CD14-positive monocyte (primary cell): ENCODE results near the gene LUC7L2. TPM values are rescaled to one million over a fixed set of nuclear protein-coding genes. Genes with fewer than 3 reads are reported as not detected.
"Not testable (repeated sequence)": the region's sequence is repeated elsewhere in the genome, so short reads cannot be mapped to it uniquely, and the experiment has no call there.

Experiments used
- DNase-seq, 3 donors: peaks; one replicate each; pipeline ENCODE4 v3.0.0-alpha.2; 2011 to 2022
- H2AFZ ChIP-seq: 2 replicates; pipeline ENCODE4 v1.6.0; 2012; ENCODE audit warnings: mild to moderate bottlenecking, low read depth, low read length, inconsistent platforms; ENCODE audit not compliant: insufficient read depth, poor library complexity, severe bottlenecking
- H3K27ac ChIP-seq, 2 donors: 1 replicate in 1 of 2; 2 replicates in 1 of 2; pipeline ENCODE4 v1.5.1; 2012 to 2013; ENCODE audit warnings: low read length in 2 of 2, control low read depth in 1 of 2, inconsistent platforms in 1 of 2, low read depth in 1 of 2, mild to moderate bottlenecking in 1 of 2
- H3K27me3 ChIP-seq, 2 donors: one replicate each; pipeline versions ENCODE4 v1.6.0 to v1.6.1; 2011 to 2013; ENCODE audit warnings: low read length in 2 of 2; ENCODE audit not compliant: control insufficient read depth in 2 of 2, insufficient read depth in 2 of 2
- H3K36me3 ChIP-seq, 2 donors: replicated peaks in 1 of 2; 1 replicate in 1 of 2; 2 replicates in 1 of 2; pipeline versions ENCODE4 v1.5.1 to v1.6.1; 2012 to 2013; ENCODE audit warnings: low read length in 2 of 2, control low read depth in 1 of 2, inconsistent platforms in 1 of 2, mild to moderate bottlenecking in 1 of 2; ENCODE audit not compliant: insufficient read depth in 2 of 2, control insufficient read depth in 1 of 2
- H3K4me1 ChIP-seq, 2 donors: 1 replicate in 1 of 2; 2 replicates in 1 of 2; pipeline versions ENCODE4 v1.5.1 to v1.6.1; 2012 to 2013; ENCODE audit warnings: low read length in 2 of 2, control low read depth in 1 of 2, inconsistent platforms in 1 of 2, mild to moderate bottlenecking in 1 of 2, moderate library complexity in 1 of 2; ENCODE audit not compliant: insufficient read depth in 2 of 2, control insufficient read depth in 1 of 2
- H3K4me2 ChIP-seq: replicated peaks from 2 replicates; pipeline ENCODE3; 2012; ENCODE audit warnings: low read length, moderate library complexity, mild to moderate bottlenecking; ENCODE audit not compliant: poor library complexity, severe bottlenecking; ENCODE audit errors: extremely low read depth
- H3K4me3 ChIP-seq, 3 experiments: fragments of 200-600 bp in 1 of 3; sonication (generic) in 1 of 3; replicated peaks in 1 of 3; 1 replicate in 2 of 3; 2 replicates in 1 of 3; pipeline ENCODE4 v1.5.1; 2011 to 2013; ENCODE audit warnings: low read length in 3 of 3, mild to moderate bottlenecking in 3 of 3, control low read depth in 2 of 3, low read depth in 2 of 3, inconsistent platforms in 1 of 3, moderate library complexity in 1 of 3
- H3K79me2 ChIP-seq: 2 replicates; pipeline ENCODE4 v1.6.0; 2012; ENCODE audit warnings: mild to moderate bottlenecking, control low read depth, inconsistent platforms, low read length, moderate library complexity; ENCODE audit not compliant: insufficient read depth
- H3K9ac ChIP-seq: 2 replicates; pipeline ENCODE4 v1.6.0; 2017; ENCODE audit warnings: low read length, mild to moderate bottlenecking; ENCODE audit not compliant: insufficient read depth, poor library complexity, severe bottlenecking
- H3K9me3 ChIP-seq, 2 donors: replicated peaks in 1 of 2; 1 replicate in 1 of 2; 2 replicates in 1 of 2; pipeline versions ENCODE4 v1.5.1 to v1.6.1; 2012 to 2013; ENCODE audit warnings: low read length in 2 of 2, control low read depth in 1 of 2; ENCODE audit not compliant: control insufficient read depth in 1 of 2, insufficient read depth in 1 of 2
- H4K20me1 ChIP-seq: 2 replicates; pipeline ENCODE4 v1.6.0; 2012; ENCODE audit warnings: mild to moderate bottlenecking, low read length, control low read depth, moderate library complexity; ENCODE audit not compliant: insufficient read depth
- H3K27ac Mint-ChIP-seq, 7 donors: one replicate each; pipeline ENCODE4 v1.8.0; 2020; ENCODE audit warnings: mild to moderate bottlenecking in 7 of 7, mixed read lengths in 7 of 7, moderate library complexity in 6 of 7, inconsistent platforms in 2 of 7
- H3K27me3 Mint-ChIP-seq, 3 donors: one replicate each; pipeline ENCODE4 v1.8.0; 2021 to 2022; ENCODE audit warnings: low read depth in 3 of 3, mild to moderate bottlenecking in 3 of 3, mixed read lengths in 3 of 3, moderate library complexity in 3 of 3, inconsistent platforms in 1 of 3
- H3K36me3 Mint-ChIP-seq, 2 donors: one replicate each; pipeline ENCODE4 v1.8.0; 2020; ENCODE audit warnings: mixed read lengths in 2 of 2, inconsistent platforms in 1 of 2, mild to moderate bottlenecking in 1 of 2
- H3K4me1 Mint-ChIP-seq: one replicate; pipeline ENCODE4 v1.8.0; 2020; ENCODE audit warnings: mild to moderate bottlenecking, mixed read lengths
- H3K4me3 Mint-ChIP-seq, 2 donors: one replicate each; pipeline ENCODE4 v1.8.0; 2020; ENCODE audit warnings: mild to moderate bottlenecking in 2 of 2, mixed read lengths in 2 of 2, moderate library complexity in 1 of 2
- H3K9me3 Mint-ChIP-seq, 7 donors: one replicate each; pipeline ENCODE4 v1.8.0; 2020 to 2022; ENCODE audit warnings: mixed read lengths in 7 of 7, mild to moderate bottlenecking in 6 of 7, moderate library complexity in 6 of 7, inconsistent platforms in 2 of 7
- WGBS: methylation state at CpG from one replicate; pipeline ENCODE4 v1.1.5; 2013; ENCODE audit warnings: missing lambda C conversion rate; ENCODE audit not compliant: insufficient coverage; 5-methylcytosine and 5-hydroxymethylcytosine counted together
- intact Hi-C, 2 donors: fragments of 100-400 bp; cut with micrococcal nuclease; formaldehyde crosslinking; loops; one replicate each; pipeline versions ENCODE4 v1.15.0 to v1.15.1; 2023
- polyA plus RNA-seq, 3 donors: library from polyadenylated mRNA; depleted of rRNA in 1 of 3; unstranded in 2 of 3; stranded (reverse) in 1 of 3; fragments of 300-500 nt in 2 of 3; fragments of >200 nt in 1 of 3; fragmentation: Illumina TruSeq in 2 of 3; gene quantifications; 1 replicate in 2 of 3; 2 replicates in 1 of 3; pipeline ENCODE4 v1.2.3, GENCODE V29; 2012 to 2021
- TF ChIP-seq, protein P1 (sequence below): fragments of 200-600 bp; IDR thresholded peaks from one replicate; pipeline ENCODE4 v1.8.0; 2022; ENCODE audit warnings: antibody characterized with exemption, mild to moderate bottlenecking

The LUC7L2 gene
- polyA plus RNA-seq, 3 donors, result 24.7 to 54.5 (median 26.8) TPM

GRCh38 chr7:139423091-139423490 is 63.4 kb downstream of the LUC7L2 start:
- Mint-ChIP-seq H3K36me3 (peaks cover 46 to 80% of the 10 kb centered on the region in 2 donors), H3K4me1 (no peaks in the 10 kb centered on the region)
- TF ChIP-seq, protein P1, sequence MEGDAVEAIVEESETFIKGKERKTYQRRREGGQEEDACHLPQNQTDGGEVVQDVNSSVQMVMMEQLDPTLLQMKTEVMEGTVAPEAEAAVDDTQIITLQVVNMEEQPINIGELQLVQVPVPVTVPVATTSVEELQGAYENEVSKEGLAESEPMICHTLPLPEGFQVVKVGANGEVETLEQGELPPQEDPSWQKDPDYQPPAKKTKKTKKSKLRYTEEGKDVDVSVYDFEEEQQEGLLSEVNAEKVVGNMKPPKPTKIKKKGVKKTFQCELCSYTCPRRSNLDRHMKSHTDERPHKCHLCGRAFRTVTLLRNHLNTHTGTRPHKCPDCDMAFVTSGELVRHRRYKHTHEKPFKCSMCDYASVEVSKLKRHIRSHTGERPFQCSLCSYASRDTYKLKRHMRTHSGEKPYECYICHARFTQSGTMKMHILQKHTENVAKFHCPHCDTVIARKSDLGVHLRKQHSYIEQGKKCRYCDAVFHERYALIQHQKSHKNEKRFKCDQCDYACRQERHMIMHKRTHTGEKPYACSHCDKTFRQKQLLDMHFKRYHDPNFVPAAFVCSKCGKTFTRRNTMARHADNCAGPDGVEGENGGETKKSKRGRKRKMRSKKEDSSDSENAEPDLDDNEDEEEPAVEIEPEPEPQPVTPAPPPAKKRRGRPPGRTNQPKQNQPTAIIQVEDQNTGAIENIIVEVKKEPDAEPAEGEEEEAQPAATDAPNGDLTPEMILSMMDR, result no peak

GRCh38 chr7:139424004-139424403 is 64.3 kb downstream of the LUC7L2 start:
- no peaks in the 10 kb centered on the region for H3K27me3 ChIP-seq
- no peak overlapping the region for H3K4me2 ChIP-seq
- H3K27ac ChIP-seq, result peak overlapping the region in 1 of 2 donors; percentile 0
- H3K27ac Mint-ChIP-seq, result peak overlapping the region in 2 of 7 donors; percentile 2 to 21
- H3K4me1 ChIP-seq, result no peaks in the 10 kb centered on the region
- H3K4me3 Mint-ChIP-seq, result no peak overlapping the region
- no peaks in the 10 kb centered on the region for H3K27me3 Mint-ChIP-seq
- no CpG with 5 or more reads among the region's 4 CpGs for WGBS
- H3K9me3 Mint-ChIP-seq, result no peaks in the 10 kb centered on the region
- H3K4me1 Mint-ChIP-seq, result peaks cover 1% of the 10 kb centered on the region
- intact Hi-C loops, result no loop called here
- TF ChIP-seq, protein P1, result no peak
- H4K20me1 ChIP-seq, result peaks cover 6% of the 10 kb centered on the region
- H3K79me2 ChIP-seq, result no peaks in the 10 kb centered on the region
- no peak overlapping the region for H3K4me3 ChIP-seq
- H3K36me3 Mint-ChIP-seq, result peaks cover 42 to 77% of the 10 kb centered on the region in 2 donors
- no peak overlapping the region for H3K9ac ChIP-seq
- no peak for DNase-seq
- H3K36me3 ChIP-seq, result peaks cover 42 to 88% of the 10 kb centered on the region in 2 donors
- no peaks in the 10 kb centered on the region for H3K9me3 ChIP-seq
- H2AFZ ChIP-seq, result no peak overlapping the region

More at GRCh38 chr7:139423091-139423490, 63.4 kb downstream of the LUC7L2 start:
- Mint-ChIP-seq H3K27ac (no peak overlapping the region), H3K27me3 (no peaks in the 10 kb centered on the region), H3K4me3 (no peak overlapping the region), H3K9me3 (no peaks in the 10 kb centered on the region)
- Histone ChIP-seq H3K27me3 (no peaks in the 10 kb centered on the region), H3K36me3 (peaks cover 51 to 94% of the 10 kb centered on the region in 2 donors), H3K9me3 (no peaks in the 10 kb centered on the region), H3K4me2 (no peak overlapping the region), H3K4me3 (no peak overlapping the region), H3K9ac (no peak overlapping the region), H3K4me1 (no peaks in the 10 kb centered on the region), H3K79me2 (no peaks in the 10 kb centered on the region), H3K27ac (peak overlapping the region in 1 of 2 donors; percentile 0), H4K20me1 (peaks cover 6% of the 10 kb centered on the region), H2AFZ (no peak overlapping the region)
- no CpG with 5 or more reads among the region's 4 CpGs for WGBS
- no peak for DNase-seq
- intact Hi-C loops, result no loop called here

DNA sequence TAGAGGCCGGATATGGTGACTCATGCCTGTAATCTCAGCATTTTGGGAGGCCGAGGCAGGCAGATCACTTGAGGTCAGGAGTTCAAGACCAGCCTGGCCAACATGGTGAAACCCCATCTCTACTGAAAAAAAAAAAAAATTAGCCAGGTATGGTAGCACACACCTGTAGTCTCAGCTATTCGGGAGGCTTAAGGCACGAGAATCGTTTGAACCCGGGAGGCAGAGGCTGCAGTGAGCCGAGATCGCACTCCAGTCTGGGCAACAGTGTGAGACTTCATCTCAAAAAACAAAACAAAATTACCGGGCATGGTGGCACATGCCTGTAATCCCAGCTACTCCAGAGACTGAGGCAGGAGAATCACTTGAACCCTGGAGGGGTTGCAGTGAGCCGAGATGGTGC is 66.0 kb downstream of the LUC7L2 start:
- H3K27me3 ChIP-seq, DNase-seq, H3K4me1 Mint-ChIP-seq, H3K4me1 ChIP-seq, H3K79me2 ChIP-seq, H4K20me1 ChIP-seq, H3K27me3 Mint-ChIP-seq, H3K27ac ChIP-seq, H3K9me3 ChIP-seq, H2AFZ ChIP-seq, H3K9me3 Mint-ChIP-seq, H3K4me3 Mint-ChIP-seq, H3K27ac Mint-ChIP-seq, intact Hi-C loops, H3K9ac ChIP-seq, H3K4me2 ChIP-seq, H3K4me3 ChIP-seq: not testable (repeated sequence)
- WGBS, result 95% methylated on average over 9 of the region's 10 CpGs
- peaks cover 30 to 63% of the 10 kb centered on the region in 2 donors for H3K36me3 Mint-ChIP-seq
- peaks cover 26 to 71% of the 10 kb centered on the region in 2 donors for H3K36me3 ChIP-seq
